Activated CD4-positive, alpha-beta T cell treated with anti-CD3 and anti-CD28 coated beads, Interleukin-2, amount 50 U/mL, for 24 hours (primary cell): ENCODE results near the gene RNU6-8.
A peak's percentile ranks its signal among the peaks of the same experiment; 100 is the strongest.

Experiments used
- DNase-seq, 2 donors: peaks; one replicate each; pipeline ENCODE4 v3.0.0-alpha.2; 2020; ENCODE audit warnings: low read depth in 1 of 2, low spot score in 1 of 2

RNU6-8 gene

DNA sequence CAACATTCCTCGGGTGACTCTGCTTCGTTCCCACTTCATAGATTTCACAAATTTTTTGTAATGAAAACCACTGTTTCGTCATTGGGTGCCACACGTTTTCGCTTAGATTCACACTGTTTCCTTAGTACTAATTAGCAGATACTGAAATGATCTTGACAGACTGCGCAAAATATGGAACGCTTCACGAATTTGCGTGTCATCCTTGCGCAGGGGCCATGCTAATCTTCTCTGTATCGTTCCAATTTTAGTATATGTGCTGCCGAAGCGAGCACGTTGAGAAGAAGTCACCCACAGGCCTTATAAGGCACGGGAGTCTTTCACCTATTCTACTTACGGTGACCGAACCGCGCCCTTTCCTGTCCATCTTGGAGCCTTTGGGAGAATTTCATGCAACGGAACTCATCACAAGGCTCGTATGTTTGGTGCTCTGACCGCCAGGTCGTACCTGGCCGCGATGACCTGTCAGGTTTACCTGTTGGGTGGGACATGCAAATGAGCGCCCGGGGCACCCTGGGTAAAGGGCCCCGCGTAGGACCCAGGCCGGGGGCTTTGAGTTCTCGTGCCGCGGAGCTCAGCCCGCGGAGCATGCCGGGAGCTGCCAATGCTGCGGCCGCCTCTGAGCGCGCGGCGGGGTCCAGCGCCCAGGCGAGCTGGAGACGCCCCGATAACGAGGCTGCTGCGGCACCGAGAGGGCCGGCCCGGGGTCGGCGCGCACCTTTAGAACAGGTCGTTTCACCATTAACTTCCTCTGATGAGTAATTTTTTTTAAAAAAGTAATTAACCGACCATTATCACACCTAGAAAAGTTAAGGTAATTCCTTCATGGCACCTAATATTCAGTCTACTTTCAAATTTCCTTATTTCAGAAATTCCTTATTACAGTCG is at the start of gene RNU6-8:
Gene RNU6-8, minus strand, starts transcription at position 272 of the 885 bp plus-strand sequence.
- peak; percentile 76 to 85 for DNase-seq

DNA sequence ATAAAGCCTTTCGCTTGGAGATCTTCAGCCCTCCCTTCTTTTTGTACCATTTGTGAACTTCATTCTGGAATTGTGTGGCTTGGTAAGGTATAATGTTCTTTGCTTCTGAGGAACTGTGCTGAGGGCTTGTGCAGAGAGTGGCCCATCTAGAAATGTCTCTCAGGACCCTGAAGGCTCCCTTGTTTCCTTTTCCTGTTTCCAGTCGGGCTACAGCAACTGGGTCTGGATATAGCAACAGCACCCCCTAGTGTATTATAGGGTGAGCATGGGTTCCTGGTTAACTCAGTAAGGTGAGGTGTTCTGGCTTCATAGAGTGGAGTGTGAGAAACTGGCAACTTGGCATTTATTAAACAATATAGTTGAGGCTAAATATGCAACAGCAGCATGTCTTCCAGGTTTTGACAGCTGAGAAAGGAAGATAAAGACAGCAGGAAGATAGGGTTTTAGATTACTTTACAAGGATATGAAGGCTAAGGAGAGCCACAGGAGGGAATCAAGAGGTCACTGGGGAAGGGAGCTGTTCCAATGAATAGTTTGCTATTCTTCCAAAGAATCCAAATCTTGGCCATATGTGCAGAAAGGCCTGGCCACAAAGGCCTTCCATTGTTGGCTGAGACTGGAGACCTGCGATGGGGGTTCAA is 49.1 kb upstream of the RNU6-8 start:
- DNase-seq: peak; percentile 7 to 57

DNA sequence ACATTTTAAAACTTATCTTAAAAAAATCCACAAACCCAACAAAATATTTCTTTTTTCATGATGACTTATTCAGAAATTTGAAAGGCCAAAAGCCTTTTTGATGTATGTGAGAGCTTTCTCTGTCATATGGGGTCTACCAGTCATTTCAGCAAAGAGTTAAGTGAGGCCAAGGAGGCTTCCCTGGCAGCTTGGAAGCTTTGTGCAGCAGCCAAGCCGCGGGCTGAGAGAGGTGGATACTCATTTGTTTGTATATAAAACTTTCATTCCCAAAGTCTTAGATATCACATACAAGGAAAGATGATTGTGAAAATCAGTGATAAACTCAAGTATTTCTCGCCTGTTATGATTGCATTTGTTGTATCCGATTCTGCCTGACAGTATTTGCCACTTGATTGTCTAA is 48.5 kb upstream of the RNU6-8 start:
- no peak for DNase-seq

DNA sequence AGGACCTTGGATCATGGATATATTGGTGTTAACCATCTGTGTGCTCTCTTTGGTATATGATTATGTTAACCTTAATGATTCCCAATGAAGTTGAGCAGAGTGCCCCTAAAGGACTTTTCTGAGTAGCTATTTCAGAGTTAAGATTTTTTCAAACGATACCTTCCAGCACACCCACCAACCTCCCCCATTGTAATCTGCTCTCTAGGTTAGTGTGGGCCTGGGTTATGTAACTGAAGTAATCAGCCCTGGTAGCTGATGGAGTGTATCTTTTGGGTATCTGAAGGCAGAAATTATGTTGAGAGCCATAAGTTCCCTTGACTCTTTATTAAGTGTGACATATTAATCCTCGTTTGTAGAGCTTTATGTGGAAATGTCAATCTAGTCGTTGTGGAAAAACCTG is 47.6 kb upstream of the RNU6-8 start:
- DNase-seq: no peak

DNA sequence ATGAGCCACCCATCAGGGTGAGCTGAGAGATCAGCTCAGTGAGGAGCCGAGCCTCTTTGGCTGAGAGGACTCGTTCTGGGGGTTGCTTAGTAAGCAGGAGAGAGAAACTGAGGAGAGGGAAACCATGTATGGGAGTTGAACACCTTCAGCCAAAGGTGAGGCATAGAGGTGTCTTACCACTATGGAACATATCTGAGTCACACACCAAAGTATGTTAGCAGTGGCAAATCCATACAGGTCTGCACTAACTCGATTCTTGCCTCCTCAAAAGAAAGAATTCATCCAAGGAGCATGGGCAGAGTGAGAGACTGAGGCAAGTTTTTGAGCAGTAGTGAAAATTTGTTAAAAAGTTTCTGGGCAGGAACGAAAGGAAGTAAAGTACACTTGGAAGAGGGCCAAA is 46.7 kb upstream of the RNU6-8 start:
- DNase-seq: no peak

DNA sequence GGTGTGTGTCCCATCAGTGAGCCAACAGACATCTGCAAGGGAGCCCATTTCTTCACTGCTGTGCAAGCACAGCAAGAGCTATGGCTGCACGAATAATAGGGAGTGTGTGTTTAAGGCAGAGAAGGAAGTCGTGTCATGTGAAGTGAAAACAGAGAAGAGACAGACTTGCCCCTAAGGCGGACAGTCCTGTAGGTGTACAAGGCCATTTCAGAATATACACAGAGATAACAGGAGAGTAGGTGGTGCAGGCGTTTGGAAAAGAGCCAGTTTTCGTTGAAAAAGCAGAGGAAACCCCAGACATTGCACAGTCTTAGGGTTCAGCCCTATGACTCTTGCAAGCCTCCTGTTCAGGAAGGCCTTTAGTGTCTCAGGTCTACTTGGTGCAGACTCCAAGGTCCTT is 46.3 kb upstream of the RNU6-8 start:
- no peak for DNase-seq

DNA sequence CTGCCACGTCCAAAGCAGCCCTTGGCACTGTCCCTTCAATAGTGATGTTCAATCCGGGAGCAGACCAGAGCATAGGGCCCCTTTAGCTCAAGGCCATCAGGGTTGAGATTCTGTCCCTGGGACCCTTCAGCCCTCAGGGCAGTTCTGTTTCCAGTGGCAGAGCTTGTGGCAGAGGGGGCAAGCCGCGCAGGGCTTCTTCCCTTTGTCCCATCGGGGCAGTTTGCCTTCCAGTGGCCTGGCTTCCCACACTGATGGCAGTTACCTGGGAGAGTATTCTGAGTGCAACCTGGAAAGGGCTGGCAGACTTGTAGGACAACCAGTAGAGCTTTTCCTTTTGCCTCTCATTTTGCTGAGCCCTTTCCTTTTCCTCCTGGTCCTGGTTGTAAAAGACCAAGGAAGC is 43.7 kb upstream of the RNU6-8 start:
- DNase-seq: no peak

DNA sequence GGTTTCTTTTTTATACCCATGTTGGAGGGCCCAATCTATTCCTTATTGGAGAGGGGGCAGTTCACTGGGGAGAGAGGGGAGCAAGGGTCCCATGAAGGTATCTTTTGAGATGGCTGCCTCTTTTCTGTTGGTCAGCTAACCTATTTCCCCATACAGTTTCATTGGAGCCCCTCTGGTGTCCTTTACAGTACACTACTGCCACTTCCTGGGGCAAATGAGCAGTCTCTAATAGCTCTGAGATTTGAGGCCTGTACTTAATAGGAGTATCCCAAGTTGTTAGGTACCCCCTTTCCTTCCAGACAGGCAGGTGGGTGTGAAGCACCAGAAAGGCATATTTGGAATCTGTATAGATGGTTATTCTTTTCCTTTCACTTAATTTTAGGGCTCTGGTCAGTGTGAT is 41.3 kb upstream of the RNU6-8 start:
- DNase-seq: no peak

DNA sequence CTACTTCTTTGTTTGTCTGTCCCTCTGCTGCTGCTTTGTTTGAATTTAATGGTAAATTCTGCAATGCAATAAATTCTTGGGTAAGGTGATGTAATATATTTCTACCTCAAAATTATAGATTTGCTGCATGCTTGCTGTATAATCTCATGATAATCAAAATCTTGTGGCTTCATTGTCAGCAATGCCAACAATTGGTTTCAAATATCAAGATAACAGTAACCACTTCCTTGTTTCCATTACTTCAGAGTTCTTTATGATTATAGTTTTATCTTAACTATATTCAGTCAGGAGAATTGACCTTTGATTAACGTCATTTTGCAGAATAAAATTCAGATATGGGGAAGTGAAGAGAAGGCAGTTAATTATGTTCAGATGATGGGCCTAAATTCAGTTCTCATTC is 30.2 kb upstream of the RNU6-8 start:
- DNase-seq: no peak

DNA sequence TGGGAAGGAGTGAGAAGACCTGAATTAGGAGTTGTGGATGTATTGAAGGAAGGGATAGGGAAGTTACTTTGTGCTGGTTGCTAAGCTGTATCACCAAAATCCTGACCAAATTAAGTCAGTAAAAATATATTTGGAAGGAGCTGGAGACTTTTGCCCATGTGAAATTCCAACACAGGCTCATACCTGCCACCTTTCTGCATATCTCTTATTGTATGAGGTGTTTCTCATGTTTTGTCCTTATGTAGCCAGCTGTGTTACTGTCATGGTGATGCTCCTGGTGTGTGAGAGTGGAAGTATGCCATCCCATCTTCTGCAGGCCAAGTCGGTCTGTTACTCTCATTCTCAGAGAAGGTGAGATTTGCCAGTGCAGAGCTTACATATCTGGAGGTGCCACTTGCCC is 29.4 kb upstream of the RNU6-8 start:
- DNase-seq: no peak

DNA sequence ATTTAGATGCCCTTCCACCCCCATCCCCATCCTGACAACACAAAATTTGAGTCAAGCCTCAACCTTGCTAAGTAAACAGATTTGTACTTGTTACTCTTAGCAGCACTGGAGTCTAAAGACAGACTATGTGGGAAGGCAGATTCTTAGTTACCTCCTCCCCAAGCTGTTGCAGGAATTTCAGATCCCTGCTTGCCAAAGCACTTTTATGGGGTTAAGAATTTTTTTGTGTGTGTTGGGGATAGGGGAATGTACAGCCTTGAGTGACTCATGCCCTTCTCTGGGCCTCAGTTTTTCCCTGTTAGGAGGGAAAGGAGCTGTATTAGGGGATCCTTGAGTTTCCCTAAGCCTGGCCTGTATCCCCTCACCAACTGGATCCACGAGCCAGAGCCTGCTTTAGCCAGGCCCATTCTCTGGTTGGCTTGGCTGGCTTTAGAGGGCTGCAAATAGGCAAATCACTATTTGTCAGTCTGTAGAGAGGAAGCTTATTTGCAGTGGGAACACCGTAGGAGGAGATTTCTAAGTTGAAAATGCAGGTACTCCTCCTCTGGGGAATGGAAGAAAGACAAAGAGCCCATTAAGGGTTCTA is 27.7 kb upstream of the RNU6-8 start:
- DNase-seq: no peak

DNA sequence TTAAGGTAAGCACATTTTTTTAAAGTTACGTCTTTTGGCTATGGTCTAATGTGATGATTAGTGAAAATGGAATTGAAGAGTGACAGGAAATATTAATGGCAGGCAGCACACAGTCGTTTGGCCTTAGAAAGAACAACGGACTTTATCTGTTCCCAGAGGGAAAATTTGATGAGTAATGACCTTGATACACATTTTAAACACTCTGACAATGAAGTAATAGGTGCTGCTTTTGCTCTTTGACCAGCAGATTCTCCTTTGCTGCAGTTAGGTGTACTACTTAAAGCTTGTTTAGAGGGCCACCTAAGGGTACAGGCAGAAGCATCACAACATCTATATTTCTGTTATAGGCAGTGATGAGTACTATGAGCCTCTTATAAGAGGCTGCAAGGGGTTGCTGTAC is 27.1 kb upstream of the RNU6-8 start:
- no peak for DNase-seq

DNA sequence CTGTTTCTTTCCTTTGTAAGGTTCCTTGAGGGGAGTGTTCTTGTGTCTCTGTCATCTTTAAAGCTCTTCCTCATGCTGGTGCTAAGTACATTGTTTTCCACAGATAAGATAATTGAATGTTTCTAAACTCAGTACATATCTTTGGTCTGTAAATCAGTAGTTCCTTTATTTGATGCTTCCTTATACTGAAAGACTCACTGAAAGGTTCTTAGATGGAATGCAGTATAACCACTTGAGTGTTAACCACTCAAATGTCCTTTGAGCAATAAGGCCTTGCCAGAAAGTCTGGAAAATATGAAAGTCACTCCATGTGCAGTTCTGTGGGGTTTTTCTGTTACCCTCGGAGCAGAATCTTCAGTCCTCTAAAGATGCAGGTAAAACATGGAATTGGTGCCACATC is 23.0 kb upstream of the RNU6-8 start:
- no peak for DNase-seq

DNA sequence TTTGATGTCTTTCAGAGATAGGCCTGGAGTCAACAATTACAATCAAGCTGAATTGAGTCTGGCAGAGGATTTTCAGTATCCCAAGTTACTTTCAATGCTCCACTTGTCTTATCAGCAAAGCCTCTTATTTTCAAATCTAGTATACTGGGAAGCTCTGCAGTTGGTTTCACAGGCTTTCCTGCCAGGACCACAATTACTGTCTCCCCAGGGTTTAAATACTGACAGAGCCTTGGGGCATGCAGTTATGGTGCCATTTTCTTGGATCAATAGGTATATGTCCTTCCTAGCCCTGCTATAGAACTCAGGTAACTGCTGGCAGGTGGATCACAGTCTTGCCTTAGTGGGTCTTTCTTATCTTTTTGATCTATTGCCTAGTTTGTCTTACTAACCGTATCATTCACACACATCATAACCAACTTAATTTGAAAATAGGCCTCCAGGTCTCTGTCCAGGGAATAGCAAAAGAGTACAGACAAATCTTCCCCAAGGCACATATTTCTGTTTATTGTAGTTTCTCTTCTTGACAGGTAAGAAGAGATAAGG is 22.4 kb upstream of the RNU6-8 start:
- no peak for DNase-seq

DNA sequence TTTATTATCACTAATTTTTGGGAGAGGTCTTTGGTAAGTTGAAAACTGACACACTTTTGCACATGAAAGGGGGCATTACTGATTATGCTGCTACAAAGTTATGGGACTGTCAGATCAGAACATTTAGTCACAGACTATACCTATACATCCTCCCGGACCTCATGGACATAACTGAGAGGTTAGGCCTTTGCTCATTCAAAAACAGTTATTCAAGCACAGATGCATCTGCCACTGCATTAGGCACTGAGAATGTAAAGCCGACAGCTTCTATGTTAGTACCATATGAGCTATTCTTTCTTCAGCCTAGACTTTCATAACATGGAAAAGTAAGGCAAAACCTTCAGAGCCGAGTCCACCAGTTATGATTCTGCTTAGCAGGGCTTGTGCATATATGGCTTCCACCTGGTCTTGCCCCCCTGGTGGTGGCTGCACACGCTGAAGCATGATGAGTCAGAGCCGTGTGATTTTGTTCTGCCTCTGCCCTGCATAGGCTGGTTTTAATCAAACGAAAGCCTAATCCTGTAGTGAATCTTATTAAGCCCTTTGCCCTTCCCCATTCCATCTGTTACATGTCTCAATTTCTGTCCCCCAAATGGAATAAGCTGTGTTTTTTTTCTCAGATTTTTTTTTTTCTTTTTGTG is 21.8 kb upstream of the RNU6-8 start:
- DNase-seq: no peak

DNA sequence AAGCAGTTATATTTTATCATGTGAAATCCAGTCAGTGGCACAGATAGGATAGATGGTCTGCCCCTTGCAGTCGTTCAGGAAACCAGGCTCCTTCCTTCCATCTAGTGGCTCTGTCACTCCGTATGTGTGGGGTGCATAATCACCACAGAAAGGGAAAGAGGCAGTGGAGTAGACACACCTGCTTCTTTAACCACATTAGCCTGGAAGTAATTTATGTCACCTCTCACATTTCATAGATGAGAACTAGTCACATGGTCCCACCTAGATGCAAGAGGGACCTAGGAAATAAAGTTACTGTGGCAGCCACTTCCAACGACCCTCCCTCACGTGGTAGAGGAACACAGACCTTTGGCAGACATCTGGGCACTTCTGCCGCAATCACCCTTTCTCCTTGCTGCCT is 14.2 kb upstream of the RNU6-8 start:
- DNase-seq: no peak

DNA sequence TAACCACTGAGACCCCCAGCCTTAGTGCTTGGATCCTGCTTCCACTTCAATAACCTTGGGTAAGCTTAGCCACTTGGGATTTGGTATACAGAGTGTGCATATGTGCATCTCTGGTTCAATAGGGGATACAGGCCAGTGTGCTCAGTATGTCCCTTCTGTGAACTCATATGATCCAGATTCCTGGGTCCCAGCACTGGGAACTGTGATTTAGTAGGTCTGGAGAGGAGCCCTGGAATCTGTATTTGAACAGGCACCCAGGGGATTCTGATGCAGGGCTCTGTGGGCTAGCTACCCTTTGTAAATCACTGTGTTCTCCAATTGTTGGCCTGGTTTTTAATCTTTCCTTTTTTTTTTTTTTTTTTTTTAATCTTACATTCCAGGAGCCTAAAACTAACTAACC is 9.8 kb upstream of the RNU6-8 start:
- DNase-seq: no peak

DNA sequence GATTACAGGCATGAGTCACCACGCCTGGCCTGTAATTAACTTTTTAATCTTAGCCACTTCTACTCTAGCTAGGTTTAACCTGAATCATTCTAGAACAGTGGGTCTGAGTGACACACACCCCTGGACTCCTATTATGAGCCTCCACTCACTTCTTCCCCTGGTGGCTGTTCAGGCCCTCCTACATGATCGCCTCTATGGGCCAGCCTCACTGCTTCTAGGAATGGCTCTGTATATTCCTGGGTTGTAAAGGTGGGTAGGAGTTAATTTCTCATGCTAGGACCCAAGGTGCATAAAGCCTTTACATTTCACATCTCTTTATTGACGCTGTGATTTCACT is 8.0 kb upstream of the RNU6-8 start:
- DNase-seq: no peak

DNA sequence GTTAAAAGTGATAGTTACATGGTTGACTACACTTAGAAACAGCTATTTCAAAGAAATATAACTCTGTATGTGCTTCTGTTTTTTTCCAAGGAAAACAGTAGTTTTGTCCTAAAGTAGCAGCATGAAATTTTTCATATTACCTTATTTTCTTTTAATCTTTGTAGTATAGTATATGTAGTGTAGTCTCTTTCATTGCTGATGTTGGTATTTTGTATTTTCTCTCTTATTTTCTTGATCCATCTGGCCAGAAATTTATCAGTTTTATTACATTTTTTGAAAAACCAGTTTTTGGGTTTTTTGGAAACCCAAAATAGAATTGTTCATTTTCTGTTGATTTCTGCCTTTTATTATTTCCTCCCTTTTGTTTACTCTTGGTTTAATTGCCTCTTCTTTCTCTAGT is 6.4 kb upstream of the RNU6-8 start:
- no peak for DNase-seq

DNA sequence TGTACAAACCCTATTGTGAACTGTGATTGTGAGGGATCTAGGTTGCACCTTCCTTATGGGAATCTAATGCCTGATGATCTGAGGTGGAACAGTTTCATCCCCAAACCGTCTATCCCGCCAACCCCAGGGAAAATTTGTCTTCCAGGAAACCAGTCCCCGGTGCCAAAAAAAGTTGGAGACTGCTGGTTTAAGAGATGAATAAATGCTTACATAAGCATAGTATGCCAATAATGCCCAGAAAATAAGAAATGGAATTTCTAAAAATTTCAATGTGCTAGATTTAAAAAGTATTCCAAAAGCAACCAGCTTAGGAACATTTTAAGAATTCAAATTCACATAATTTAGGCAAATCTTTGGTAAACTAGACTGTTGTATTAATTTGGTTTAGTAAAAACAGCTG is 5.4 kb upstream of the RNU6-8 start:
- no peak for DNase-seq

DNA sequence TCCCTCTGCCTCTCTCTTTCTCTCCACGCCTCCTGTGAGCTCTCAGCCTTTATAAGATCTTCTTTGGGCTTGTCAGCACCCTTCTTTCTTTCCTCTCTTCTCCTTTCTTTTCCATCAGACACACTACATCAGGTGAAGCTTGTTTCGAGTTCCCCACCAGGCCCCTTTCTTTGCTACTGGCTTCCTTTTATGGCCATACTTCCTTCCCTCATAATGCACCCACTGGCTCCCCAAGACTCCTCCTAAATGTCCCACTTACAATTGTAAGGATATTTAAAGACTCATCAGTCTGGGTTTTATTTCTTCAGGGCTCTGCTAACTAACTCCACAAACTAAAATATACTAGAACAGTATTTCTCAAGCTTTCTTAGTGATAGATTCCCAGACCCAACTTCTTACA is 3.5 kb upstream of the RNU6-8 start:
- DNase-seq: no peak

DNA sequence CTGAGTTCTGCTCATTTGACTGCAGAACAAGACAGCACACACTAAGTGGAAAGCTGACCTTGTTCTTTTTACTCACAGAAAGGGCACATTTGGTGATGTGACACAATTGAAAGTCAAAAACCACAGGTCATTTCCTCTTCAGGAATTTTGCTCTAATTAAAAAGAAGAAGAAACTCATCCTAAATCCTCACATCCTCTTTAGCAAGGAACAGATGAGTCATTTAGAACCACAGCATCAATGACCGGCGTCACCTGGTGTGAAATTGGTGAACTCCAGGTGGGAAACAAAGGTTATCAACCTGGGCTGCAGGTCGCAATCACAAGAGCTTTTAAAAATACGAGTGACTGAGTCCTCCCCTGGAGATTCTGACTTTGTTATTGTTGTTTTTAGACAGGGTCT is 2.9 kb upstream of the RNU6-8 start:
- DNase-seq: no peak
